Esophagus squamous epithelium (tissue), 5 donors: Measurements from ENCODE around the gene SLC28A1. TPM values are rescaled to one million over a fixed set of nuclear protein-coding genes. Genes with fewer than 3 reads are reported as not detected.
"Not testable (repeated sequence)": the region's sequence is repeated elsewhere in the genome, so short reads cannot be mapped to it uniquely, and the experiment has no call there.

Experiments used
- DNase-seq: peaks from one replicate; lab custom pipeline; 2025; lab: John Stamatoyannopoulos, UW
- H3K27ac ChIP-seq, 4 donors: fragments of 200-600 bp; sonication (generic); one replicate each; pipeline ENCODE4 v1.5.1; 2016 to 2019; ENCODE audit warnings: mild to moderate bottlenecking in 1 of 4
- H3K27me3 ChIP-seq, 4 donors: fragments of 200-600 bp; sonication (generic); 1 replicate in 3 of 4; 2 replicates in 1 of 4; pipeline versions ENCODE4 v1.5.1 to v1.6.0; 2017 to 2021; ENCODE audit warnings: antibody characterized with exemption in 1 of 4
- H3K36me3 ChIP-seq, 3 donors: fragments of 200-600 bp; sonication (generic); one replicate each; pipeline ENCODE4 v1.5.1; 2016 to 2019
- H3K4me1 ChIP-seq, 3 donors: fragments of 200-600 bp; sonication (generic); one replicate each; pipeline ENCODE4 v1.5.1; 2017 to 2019
- H3K4me3 ChIP-seq, 4 donors: fragments of 200-600 bp; sonication (generic); 1 replicate in 3 of 4; 2 replicates in 1 of 4; pipeline ENCODE4 v1.5.1; 2016 to 2019; ENCODE audit warnings: mild to moderate bottlenecking in 2 of 4, moderate library complexity in 1 of 4
- H3K9me3 ChIP-seq, 3 donors: fragments of 200-600 bp; sonication (generic); one replicate each; pipeline ENCODE4 v1.5.1; 2016 to 2019
- POLR2A ChIP-seq, 4 donors: fragments of 450-650 bp; IDR thresholded peaks; one replicate each; pipeline ENCODE4 v1.6.1; 2017; ENCODE audit warnings: antibody characterized with exemption in 4 of 4, mild to moderate bottlenecking in 4 of 4, moderate library complexity in 3 of 4
- WGBS, 2 donors: methylation state at CpG; one replicate each; pipeline ENCODE4 v1.1.5; 2018; 5-methylcytosine and 5-hydroxymethylcytosine counted together
- intact Hi-C: fragments of 100-400 bp; cut with DNase I; formaldehyde crosslinking; loops from one replicate; pipeline ENCODE4 v1.15.0; 2022
- total RNA-seq, 4 donors: library from RNA; depleted of rRNA; stranded (reverse); fragments of >200 nt; gene quantifications; one replicate each; pipeline ENCODE4 v1.1.0, GENCODE V29; 2016
- TF ChIP-seq, protein P1 (sequence below), 6 experiments: fragments of 450-650 bp in 4 of 6; fragments of 200-600 bp in 2 of 6; sonication (generic) in 2 of 6; IDR thresholded peaks; one replicate each; pipeline ENCODE4 v1.5.1; 2016 to 2019; ENCODE audit warnings: antibody characterized with exemption in 6 of 6, mild to moderate bottlenecking in 4 of 6, moderate library complexity in 4 of 6
- donor health status: DM: yes; HTN: yes; CAD: no.

The SLC28A1 gene
- total RNA-seq, 4 donors from 2014 or later, result not detected

DNA sequence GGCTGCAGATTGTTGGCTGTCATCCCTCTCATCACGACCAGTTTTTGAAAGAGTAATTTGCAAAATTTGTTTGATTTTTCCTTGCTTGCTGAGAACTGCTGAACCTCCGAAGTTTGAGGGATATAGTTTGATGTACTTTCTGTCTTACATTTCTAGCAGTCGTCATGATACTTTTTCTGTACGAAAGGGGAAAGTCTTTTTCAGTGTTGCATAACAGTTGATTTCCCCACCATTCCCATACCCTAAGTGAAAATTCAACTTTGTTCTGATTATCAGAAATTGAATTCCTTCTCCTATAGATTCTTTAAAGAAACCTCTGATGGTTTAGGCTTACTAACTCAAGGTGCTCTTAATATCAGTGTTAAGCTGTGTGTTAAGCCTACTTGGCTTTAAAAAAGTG is 98.8 kb downstream of the SLC28A1 start:
- TF ChIP-seq, protein P1, sequence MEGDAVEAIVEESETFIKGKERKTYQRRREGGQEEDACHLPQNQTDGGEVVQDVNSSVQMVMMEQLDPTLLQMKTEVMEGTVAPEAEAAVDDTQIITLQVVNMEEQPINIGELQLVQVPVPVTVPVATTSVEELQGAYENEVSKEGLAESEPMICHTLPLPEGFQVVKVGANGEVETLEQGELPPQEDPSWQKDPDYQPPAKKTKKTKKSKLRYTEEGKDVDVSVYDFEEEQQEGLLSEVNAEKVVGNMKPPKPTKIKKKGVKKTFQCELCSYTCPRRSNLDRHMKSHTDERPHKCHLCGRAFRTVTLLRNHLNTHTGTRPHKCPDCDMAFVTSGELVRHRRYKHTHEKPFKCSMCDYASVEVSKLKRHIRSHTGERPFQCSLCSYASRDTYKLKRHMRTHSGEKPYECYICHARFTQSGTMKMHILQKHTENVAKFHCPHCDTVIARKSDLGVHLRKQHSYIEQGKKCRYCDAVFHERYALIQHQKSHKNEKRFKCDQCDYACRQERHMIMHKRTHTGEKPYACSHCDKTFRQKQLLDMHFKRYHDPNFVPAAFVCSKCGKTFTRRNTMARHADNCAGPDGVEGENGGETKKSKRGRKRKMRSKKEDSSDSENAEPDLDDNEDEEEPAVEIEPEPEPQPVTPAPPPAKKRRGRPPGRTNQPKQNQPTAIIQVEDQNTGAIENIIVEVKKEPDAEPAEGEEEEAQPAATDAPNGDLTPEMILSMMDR (IDR thresholded peaks at IDR 0.05), result no peak
- TF ChIP-seq POLR2A (IDR thresholded peaks at IDR 0.05), result no peak
- Histone ChIP-seq H3K9me3 (no peaks in the 10 kb centered on the region), H3K4me3 (peak overlapping the region; percentile 67 to 95 (median 88)), H3K36me3 (no peaks in the 10 kb centered on the region), H3K27ac (peak overlapping the region in 2 of 4 donors; percentile 97), H3K4me1 (peaks cover 0 to 54% (median 12%) of the 10 kb centered on the region in 3 donors), H3K27me3 (no peaks in the 10 kb centered on the region)
- no peak for DNase-seq
- intact Hi-C loops, result no loop called here
- 31 to 40% methylated on average over 4 of the region's 4 CpGs for WGBS, 2 donors

DNA sequence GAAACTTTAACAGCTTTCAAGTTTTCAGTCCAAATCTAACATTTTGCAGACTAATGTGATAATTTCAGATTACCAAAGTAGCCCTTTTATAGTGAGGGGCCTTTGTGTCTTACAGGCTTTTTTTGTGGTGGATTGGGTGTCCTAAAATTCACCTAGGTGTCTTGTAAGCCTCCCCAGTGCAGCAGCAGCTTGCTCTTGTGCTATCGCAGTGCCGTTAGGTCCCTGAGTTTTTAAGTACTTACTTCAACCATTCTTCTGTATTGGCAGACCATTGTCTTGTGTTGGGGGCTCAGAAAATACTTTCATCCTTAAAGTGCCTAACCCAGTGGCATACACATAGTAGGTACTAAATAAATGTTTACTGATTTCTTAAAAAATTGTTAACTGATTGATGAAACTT is 99.2 kb downstream of the SLC28A1 start:
- 76 to 85% methylated on average over 2 of the region's 2 CpGs for WGBS, 2 donors
- TF ChIP-seq POLR2A (IDR thresholded peaks at IDR 0.05), result no peak
- TF ChIP-seq, protein P1 (IDR thresholded peaks at IDR 0.05), result no peak
- peak overlapping the region in 2 of 4 donors; percentile 93 to 95 for H3K4me3 ChIP-seq
- H3K27ac ChIP-seq, result no peak overlapping the region
- H3K4me1 ChIP-seq, result peaks cover 2 to 58% (median 12%) of the 10 kb centered on the region in 3 donors
- H3K9me3 ChIP-seq, result no peaks in the 10 kb centered on the region
- DNase-seq, result no peak
- no peaks in the 10 kb centered on the region for H3K27me3 ChIP-seq
- no peaks in the 10 kb centered on the region for H3K36me3 ChIP-seq
- intact Hi-C loops, result no loop called here

DNA sequence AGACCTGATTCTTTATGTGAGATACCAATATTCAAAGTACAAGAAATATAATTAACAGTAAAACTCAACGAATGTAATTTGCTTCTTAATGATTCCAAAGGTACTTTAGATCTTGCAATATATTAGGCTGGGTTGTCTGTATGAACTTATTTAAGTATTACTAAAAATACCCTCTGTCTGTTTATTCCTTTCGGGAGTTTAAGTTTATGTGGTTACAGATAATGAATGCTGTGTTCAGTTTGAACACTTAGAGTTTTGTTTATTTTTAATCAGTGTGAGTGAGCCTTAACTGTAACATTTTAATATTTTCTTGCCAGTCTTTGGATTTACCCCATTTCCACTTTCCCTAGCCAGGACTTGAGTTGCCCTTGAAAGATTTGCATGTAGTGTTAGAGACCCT is 100.7 kb downstream of the SLC28A1 start:
- intact Hi-C loops, result no loop called here
- no peak for DNase-seq
- 70 to 74% methylated on average over 2 of the region's 2 CpGs for WGBS, 2 donors

DNA sequence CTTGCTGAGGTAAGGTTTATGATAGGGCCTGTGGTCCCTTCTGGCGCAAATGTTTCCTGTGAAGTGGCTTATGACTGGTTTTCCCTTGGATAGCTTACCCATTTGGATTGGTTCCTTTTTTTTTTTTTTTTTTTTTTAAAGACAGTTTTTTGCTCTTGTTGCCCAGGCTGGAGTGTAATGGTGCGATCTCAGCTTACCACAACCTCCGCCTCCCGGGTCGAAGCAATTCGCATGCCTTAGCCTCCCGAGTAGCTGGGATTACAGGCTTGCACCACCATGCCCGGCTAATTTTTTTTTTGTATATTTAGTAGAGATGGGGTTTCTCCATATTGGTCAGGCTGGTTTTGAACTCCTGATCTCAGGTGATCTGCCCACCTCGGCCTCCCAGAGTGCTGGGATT is 102.9 kb downstream of the SLC28A1 start:
- H3K4me1 ChIP-seq, result peaks cover 10 to 70% (median 25%) of the 10 kb centered on the region in 3 donors
- DNase-seq, intact Hi-C loops, H3K27me3 ChIP-seq, H3K4me3 ChIP-seq, H3K9me3 ChIP-seq, H3K36me3 ChIP-seq, H3K27ac ChIP-seq: not testable (repeated sequence)
- 76 to 96% methylated on average over 2 to 9 of the region's 9 CpGs for WGBS, 2 donors

More for the DNA sequence above, 100.7 kb downstream of the SLC28A1 start:
- no peaks in the 10 kb centered on the region for H3K9me3 ChIP-seq
- TF ChIP-seq, protein P1 (IDR thresholded peaks at IDR 0.05), result no peak
- TF ChIP-seq POLR2A (IDR thresholded peaks at IDR 0.05), result no peak
- H3K27me3 ChIP-seq, result no peaks in the 10 kb centered on the region
- peaks cover 10 to 59% (median 16%) of the 10 kb centered on the region in 3 donors for H3K4me1 ChIP-seq
- H3K4me3 ChIP-seq, result no peak overlapping the region
- H3K27ac ChIP-seq, result no peak overlapping the region
- H3K36me3 ChIP-seq, result no peaks in the 10 kb centered on the region

DNA sequence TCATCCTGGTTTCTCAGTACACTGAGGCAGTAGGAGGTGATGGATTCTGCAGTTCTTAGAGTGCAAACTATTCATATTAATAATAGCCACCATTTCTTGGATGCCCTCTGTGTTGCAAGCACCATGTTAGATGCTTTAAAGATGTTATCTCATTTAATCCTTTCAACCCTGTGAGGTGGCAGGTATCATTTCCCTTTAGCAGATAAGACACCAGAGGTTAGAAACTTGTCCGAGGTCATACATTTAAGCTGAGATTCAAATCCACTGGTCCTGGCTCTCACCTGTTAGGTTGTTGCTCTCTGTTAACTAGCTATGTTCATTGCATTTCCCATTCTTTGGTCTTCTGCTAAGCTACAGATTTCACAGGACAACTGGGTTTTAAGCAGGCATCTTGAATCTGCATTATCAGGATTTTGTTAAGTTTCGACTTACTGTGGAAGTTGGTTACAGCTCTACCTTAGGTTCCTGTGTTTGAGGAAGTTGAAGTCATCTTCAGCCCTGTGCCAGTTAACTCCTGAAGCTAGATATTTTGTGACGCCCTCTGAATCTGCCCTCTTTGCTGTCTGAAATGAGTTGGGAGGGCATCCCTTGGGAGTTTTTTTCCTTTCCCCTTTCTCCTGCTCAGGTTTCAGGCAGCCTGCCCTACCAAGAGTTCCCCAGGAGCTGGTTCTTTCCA is 103.6 kb downstream of the SLC28A1 start:
- WGBS, 2 donors, result 67 to 74% methylated on average over 3 of the region's 3 CpGs
- no peak for DNase-seq
- TF ChIP-seq, protein P1 (IDR thresholded peaks at IDR 0.05), result no peak
- no peak for TF ChIP-seq POLR2A (IDR thresholded peaks at IDR 0.05)
- peaks cover 10 to 70% (median 26%) of the 10 kb centered on the region in 3 donors for H3K4me1 ChIP-seq
- H3K27me3 ChIP-seq, result no peaks in the 10 kb centered on the region
- intact Hi-C loops, result no loop called here
- no peaks in the 10 kb centered on the region for H3K36me3 ChIP-seq
- no peak overlapping the region for H3K4me3 ChIP-seq
- peak overlapping the region in 1 of 4 donors; percentile 37 for H3K27ac ChIP-seq
- H3K9me3 ChIP-seq, result no peaks in the 10 kb centered on the region
